Measurements from ENCODE around the gene EHMT1.

GRCh38 chr9:137663584-137663983, 44.8 kb downstream of the EHMT1 start:
- TF ChIP-seq POLR2A (IDR thresholded peaks at IDR 0.05; ENCODE audit: low read depth) (no peak), CTCF (IDR thresholded peaks at IDR 0.05) (no peak), EP300 (IDR thresholded peaks at IDR 0.05) (no peak)

Data from esophagus muscularis mucosa (tissue), 4 donors.